ENCODE results near the gene CYTH1.

GRCh38 chr17:78642707-78643106, 139.4 kb downstream of the CYTH1 start:
- TF ChIP-seq TCF12 (IDR thresholded peaks at IDR 0.05), result no peak
- TF ChIP-seq RFX5 (IDR thresholded peaks at IDR 0.05; ENCODE audit: low read length), result no peak
- no peak for TF ChIP-seq CTCF (IDR thresholded peaks at IDR 0.05)
- TF ChIP-seq TAF1 (IDR thresholded peaks at IDR 0.05; ENCODE audit: borderline replicate concordance, low read depth, low read length), result no peak
- TF ChIP-seq IRF3 (IDR thresholded peaks at IDR 0.05; ENCODE audit: low read depth, low read length), result no peak
- TF ChIP-seq EZH2phosphoT487 (IDR thresholded peaks at IDR 0.05; ENCODE audit: borderline replicate concordance, low read depth), result no peak
- no peak for TF ChIP-seq REST (IDR thresholded peaks at IDR 0.05; ENCODE audit: low read depth, low read length)
- no peak for TF ChIP-seq RCOR1 (IDR thresholded peaks at IDR 0.05; ENCODE audit: low read length)
